ENCODE data around the gene SKP1.

Gene SKP1

DNA sequence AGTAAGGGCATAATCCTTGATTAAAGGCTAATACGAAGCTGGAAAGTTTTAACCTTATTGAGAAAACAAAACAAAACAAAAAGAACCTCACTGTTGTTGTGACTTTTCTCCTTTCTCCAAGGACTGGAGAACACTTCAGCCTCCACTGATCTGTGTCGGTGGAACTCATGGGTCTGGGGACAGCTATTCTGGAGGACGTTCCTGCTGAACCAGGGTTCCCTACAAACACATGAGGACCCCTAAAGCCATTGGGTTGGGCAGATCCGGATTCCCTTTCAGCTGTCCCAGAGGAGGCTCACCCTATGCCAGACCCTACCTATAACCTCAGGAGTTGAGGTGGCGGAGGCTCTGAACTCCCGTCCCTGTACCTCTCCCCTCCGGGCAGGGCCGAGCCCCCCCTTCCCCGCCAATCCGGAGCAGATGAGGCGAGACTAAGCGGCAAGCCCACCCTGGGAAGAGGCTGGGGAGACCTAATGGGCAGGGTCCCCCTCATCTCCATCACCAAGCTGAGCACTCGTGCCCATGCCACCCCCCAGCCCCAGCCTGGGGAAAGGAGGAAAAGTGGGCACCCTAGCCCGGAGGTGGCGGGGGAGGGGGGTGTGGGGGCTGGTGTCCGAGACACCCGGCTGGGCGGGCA lies 63.9 kb downstream of the SKP1 start:
- Histone ChIP-seq H2AK5ac (ENCODE audit: low read depth, low read length) (peak overlapping the region; percentile 48), H3K36me3 (replicated peaks in 1 of 2; ENCODE audit: control insufficient read depth in 2 of 2, insufficient read depth in 2 of 2, low read length in 2 of 2) (no peaks in the 10 kb centered on the region)

DNA sequence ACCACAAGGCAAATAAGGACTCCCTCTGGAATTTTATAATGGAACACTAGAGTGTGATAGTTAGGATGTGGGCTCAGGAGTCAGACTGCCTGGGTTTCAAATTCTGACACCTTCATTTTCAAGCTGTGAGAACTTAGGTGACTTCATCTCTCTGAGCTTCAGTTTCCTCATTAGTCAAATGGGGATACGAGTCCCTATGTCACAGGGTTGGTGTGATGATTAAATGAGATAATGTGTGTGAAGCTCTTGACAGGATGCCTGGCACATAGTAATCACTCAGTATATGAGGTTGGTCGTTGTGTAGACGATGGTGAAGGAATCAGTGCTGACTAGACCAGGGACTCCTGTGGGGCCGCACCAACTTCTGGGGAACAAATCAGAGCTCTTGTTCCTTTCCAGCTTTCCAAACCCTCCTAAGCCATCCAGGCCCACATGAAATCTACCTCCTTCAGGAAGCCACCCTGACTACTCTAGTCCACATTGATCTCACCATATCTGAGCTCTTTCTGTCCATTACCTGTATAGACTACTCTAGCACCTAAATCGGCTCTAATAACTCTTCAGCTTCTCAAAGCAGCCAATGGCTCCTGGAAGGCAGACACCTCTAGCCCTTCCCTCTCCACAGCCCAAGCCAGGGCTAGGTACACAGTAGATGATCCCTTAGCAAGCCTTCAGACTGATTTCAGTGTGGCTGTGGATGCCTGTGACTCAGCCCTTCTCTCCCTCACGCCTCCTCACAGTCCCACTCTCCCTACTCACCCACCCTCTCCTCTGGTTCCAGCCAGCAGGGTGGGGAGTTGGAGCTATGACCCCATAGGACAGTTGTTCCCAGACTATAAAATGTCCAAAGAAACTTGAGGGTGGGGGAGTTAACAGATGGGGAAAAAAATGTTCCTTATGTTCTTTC lies 64.8 kb downstream of the SKP1 start:
- Histone ChIP-seq H3K23ac (ENCODE audit: low read depth, low read length, poor library complexity) (no peak overlapping the region), H2AK5ac (ENCODE audit: low read depth, low read length) (no peak overlapping the region), H3K4me3 (ENCODE audit: low read length in 2 of 2) (peak overlapping the region in 1 of 2 donors; percentile 10), H3K9me3 (replicated peaks in 1 of 2; ENCODE audit: control insufficient read depth in 2 of 2, insufficient read depth in 1 of 2, low read depth in 1 of 2, low read length in 2 of 2) (no peaks in the 10 kb centered on the region), H3K14ac (ENCODE audit: low read length) (no peak overlapping the region), H3K79me1 (ENCODE audit: low read depth, low read length) (no peaks in the 10 kb centered on the region), H2BK5ac (ENCODE audit: low read length) (no peak overlapping the region), H3K9ac (ENCODE audit: low read depth, low read length, poor library complexity) (no peak overlapping the region), H2BK15ac (ENCODE audit: low read length) (no peak overlapping the region), H2BK12ac (ENCODE audit: low read length) (no peak overlapping the region), H4K91ac (ENCODE audit: low read depth, low read length, poor library complexity) (no peak overlapping the region), H3K27ac (replicated peaks; ENCODE audit: low read length) (no peak overlapping the region), H2BK120ac (ENCODE audit: low read depth, low read length) (no peak overlapping the region), H4K8ac (ENCODE audit: low read depth, low read length) (no peak overlapping the region), H3K4me2 (ENCODE audit: insufficient read depth, low read length, poor library complexity, severe bottlenecking) (no peak overlapping the region), H3K18ac (ENCODE audit: low read length) (no peak overlapping the region), H3K27me3 (ENCODE audit: control insufficient read depth in 3 of 3, insufficient read depth in 3 of 3, low read depth in 1 of 3, low read length in 3 of 3) (peaks cover 6 to 47% (median 36%) of the 10 kb centered on the region in 3 experiments), H2AFZ (ENCODE audit: low read length) (no peak overlapping the region), H3K36me3 (replicated peaks in 1 of 2; ENCODE audit: control insufficient read depth in 2 of 2, insufficient read depth in 2 of 2, low read length in 2 of 2) (no peaks in the 10 kb centered on the region), H3K4ac (ENCODE audit: low read length) (no peak overlapping the region), H3K4me1 (ENCODE audit: control insufficient read depth in 2 of 2, insufficient read depth in 1 of 2, low read depth in 1 of 2, low read length in 2 of 2) (peaks cover 14 to 15% of the 10 kb centered on the region in 2 donors)
- WGBS, 2 donors (ENCODE audit: extremely low coverage in 2 of 2, insufficient read length in 2 of 2, insufficient replicate concordance in 1 of 2): no CpG with 5 or more reads among the region's 6 CpGs
- DNase-seq (ENCODE audit: low spot score): no peak

More for the DNA sequence above, 63.9 kb downstream of the SKP1 start:
- no peak overlapping the region for H3K4ac ChIP-seq (ENCODE audit: low read length)
- no peak overlapping the region for H3K27ac ChIP-seq (replicated peaks; ENCODE audit: low read length)
- H3K4me1 ChIP-seq (ENCODE audit: control insufficient read depth in 2 of 2, insufficient read depth in 1 of 2, low read depth in 1 of 2, low read length in 2 of 2): peaks cover 14 to 15% of the 10 kb centered on the region in 2 donors
- H3K18ac ChIP-seq (ENCODE audit: low read length): no peak overlapping the region
- H2BK5ac ChIP-seq (ENCODE audit: low read length): no peak overlapping the region
- no peak overlapping the region for H3K9ac ChIP-seq (ENCODE audit: low read depth, low read length, poor library complexity)
- no peak for DNase-seq (ENCODE audit: low spot score)
- peak overlapping the region in 1 of 2 donors; percentile 14 for H3K4me3 ChIP-seq (ENCODE audit: low read length in 2 of 2)
- H4K8ac ChIP-seq (ENCODE audit: low read depth, low read length): no peak overlapping the region
- H3K79me1 ChIP-seq (ENCODE audit: low read depth, low read length): no peaks in the 10 kb centered on the region
- H2BK15ac ChIP-seq (ENCODE audit: low read length): no peak overlapping the region
- H3K9me3 ChIP-seq (replicated peaks in 1 of 2; ENCODE audit: control insufficient read depth in 2 of 2, insufficient read depth in 1 of 2, low read depth in 1 of 2, low read length in 2 of 2): no peaks in the 10 kb centered on the region
- no peak overlapping the region for H2BK12ac ChIP-seq (ENCODE audit: low read length)
- H3K14ac ChIP-seq (ENCODE audit: low read length): no peak overlapping the region
- no peak overlapping the region for H2AFZ ChIP-seq (ENCODE audit: low read length)
- peaks cover 6 to 47% (median 38%) of the 10 kb centered on the region in 3 experiments for H3K27me3 ChIP-seq (ENCODE audit: control insufficient read depth in 3 of 3, insufficient read depth in 3 of 3, low read depth in 1 of 3, low read length in 3 of 3)
- no peak overlapping the region for H4K91ac ChIP-seq (ENCODE audit: low read depth, low read length, poor library complexity)
- no peak overlapping the region for H3K23ac ChIP-seq (ENCODE audit: low read depth, low read length, poor library complexity)
- H2BK120ac ChIP-seq (ENCODE audit: low read depth, low read length): no peak overlapping the region
- H3K4me2 ChIP-seq (ENCODE audit: insufficient read depth, low read length, poor library complexity, severe bottlenecking): no peak overlapping the region
- no CpG with 5 or more reads among the region's 18 CpGs for WGBS, 2 donors (ENCODE audit: extremely low coverage in 2 of 2, insufficient read length in 2 of 2, insufficient replicate concordance in 1 of 2)

DNA sequence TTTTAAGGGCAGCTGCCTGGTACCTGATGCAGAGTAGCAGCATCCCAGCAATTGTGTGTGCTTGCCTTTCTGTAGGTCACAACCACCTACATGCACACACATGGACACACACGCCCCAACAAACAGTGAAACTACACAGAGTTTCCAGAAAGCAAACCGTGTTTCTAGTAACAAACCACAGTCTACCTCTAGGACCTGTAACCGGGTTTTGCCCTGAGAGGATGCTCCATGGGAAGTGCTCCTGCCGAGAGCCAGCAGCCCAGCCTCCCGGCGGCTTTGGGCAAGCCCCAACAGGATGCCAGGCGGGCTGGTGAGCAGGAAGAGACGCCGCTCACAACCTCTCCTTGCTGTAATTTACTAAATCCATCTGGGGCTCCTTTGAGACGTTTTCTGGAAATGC lies 66.4 kb downstream of the SKP1 start:
- Histone ChIP-seq H3K23ac (ENCODE audit: low read depth, low read length, poor library complexity) (no peak overlapping the region), H3K79me1 (ENCODE audit: low read depth, low read length) (no peaks in the 10 kb centered on the region), H2BK15ac (ENCODE audit: low read length) (no peak overlapping the region), H4K8ac (ENCODE audit: low read depth, low read length) (no peak overlapping the region), H3K4me1 (ENCODE audit: control insufficient read depth in 2 of 2, insufficient read depth in 1 of 2, low read depth in 1 of 2, low read length in 2 of 2) (peaks cover 10 to 15% of the 10 kb centered on the region in 2 donors), H3K4ac (ENCODE audit: low read length) (no peak overlapping the region), H2BK12ac (ENCODE audit: low read length) (no peak overlapping the region), H2BK5ac (ENCODE audit: low read length) (no peak overlapping the region), H2BK120ac (ENCODE audit: low read depth, low read length) (no peak overlapping the region), H3K4me3 (ENCODE audit: low read length in 2 of 2) (no peak overlapping the region), H2AFZ (ENCODE audit: low read length) (peak overlapping the region; percentile 43), H3K36me3 (replicated peaks in 1 of 2; ENCODE audit: control insufficient read depth in 2 of 2, insufficient read depth in 2 of 2, low read length in 2 of 2) (no peaks in the 10 kb centered on the region), H3K9ac (ENCODE audit: low read depth, low read length, poor library complexity) (no peak overlapping the region), H3K9me3 (replicated peaks in 1 of 2; ENCODE audit: control insufficient read depth in 2 of 2, insufficient read depth in 1 of 2, low read depth in 1 of 2, low read length in 2 of 2) (no peaks in the 10 kb centered on the region), H4K91ac (ENCODE audit: low read depth, low read length, poor library complexity) (no peak overlapping the region), H3K27me3 (ENCODE audit: control insufficient read depth in 3 of 3, insufficient read depth in 3 of 3, low read depth in 1 of 3, low read length in 3 of 3) (peaks cover 6 to 49% (median 28%) of the 10 kb centered on the region in 3 experiments), H3K18ac (ENCODE audit: low read length) (no peak overlapping the region), H2AK5ac (ENCODE audit: low read depth, low read length) (no peak overlapping the region), H3K4me2 (ENCODE audit: insufficient read depth, low read length, poor library complexity, severe bottlenecking) (no peak overlapping the region), H3K14ac (ENCODE audit: low read length) (no peak overlapping the region), H3K27ac (replicated peaks; ENCODE audit: low read length) (no peak overlapping the region)
- no CpG with 5 or more reads among the region's 10 CpGs for WGBS, 2 donors (ENCODE audit: extremely low coverage in 2 of 2, insufficient read length in 2 of 2, insufficient replicate concordance in 1 of 2)
- DNase-seq (ENCODE audit: low spot score): no peak

DNA sequence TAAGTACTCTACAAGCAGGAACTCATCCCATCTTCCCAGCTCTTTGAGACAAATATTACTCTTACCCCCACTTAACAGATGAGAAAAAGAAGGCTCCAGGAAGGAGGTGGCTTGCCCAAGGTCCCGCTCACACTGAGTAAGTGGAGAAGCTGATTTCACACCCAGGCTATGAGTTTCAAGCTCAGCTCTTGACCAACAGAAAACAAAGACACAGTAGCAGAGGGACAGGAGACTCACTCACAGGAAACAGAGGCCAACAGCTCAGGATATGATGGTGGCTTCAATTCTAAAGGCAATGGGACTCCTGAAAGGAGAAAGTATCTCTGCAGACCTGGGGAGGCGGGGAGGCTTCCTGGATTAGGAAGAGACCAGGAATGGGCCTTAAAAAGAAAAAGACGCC lies 69.0 kb downstream of the SKP1 start:
- no peak overlapping the region for H3K9ac ChIP-seq (ENCODE audit: low read depth, low read length, poor library complexity)
- no peaks in the 10 kb centered on the region for H3K9me3 ChIP-seq (replicated peaks in 1 of 2; ENCODE audit: control insufficient read depth in 2 of 2, insufficient read depth in 1 of 2, low read depth in 1 of 2, low read length in 2 of 2)
- H2BK120ac ChIP-seq (ENCODE audit: low read depth, low read length): no peak overlapping the region
- no peaks in the 10 kb centered on the region for H3K79me1 ChIP-seq (ENCODE audit: low read depth, low read length)
- H2BK5ac ChIP-seq (ENCODE audit: low read length): no peak overlapping the region
- no peak overlapping the region for H3K18ac ChIP-seq (ENCODE audit: low read length)
- H3K4ac ChIP-seq (ENCODE audit: low read length): no peak overlapping the region
- no peak overlapping the region for H2BK12ac ChIP-seq (ENCODE audit: low read length)
- no CpG with 5 or more reads among the region's 3 CpGs for WGBS, 2 donors (ENCODE audit: extremely low coverage in 2 of 2, insufficient read length in 2 of 2, insufficient replicate concordance in 1 of 2)
- no peaks in the 10 kb centered on the region for H3K36me3 ChIP-seq (replicated peaks in 1 of 2; ENCODE audit: control insufficient read depth in 2 of 2, insufficient read depth in 2 of 2, low read length in 2 of 2)
- H3K4me2 ChIP-seq (ENCODE audit: insufficient read depth, low read length, poor library complexity, severe bottlenecking): no peak overlapping the region
- H2BK15ac ChIP-seq (ENCODE audit: low read length): no peak overlapping the region
- no peak overlapping the region for H3K4me3 ChIP-seq (ENCODE audit: low read length in 2 of 2)
- H2AFZ ChIP-seq (ENCODE audit: low read length): no peak overlapping the region
- peaks cover 5 to 13% of the 10 kb centered on the region in 2 donors for H3K4me1 ChIP-seq (ENCODE audit: control insufficient read depth in 2 of 2, insufficient read depth in 1 of 2, low read depth in 1 of 2, low read length in 2 of 2)
- no peak overlapping the region for H4K8ac ChIP-seq (ENCODE audit: low read depth, low read length)
- no peak overlapping the region for H3K14ac ChIP-seq (ENCODE audit: low read length)
- no peak overlapping the region for H3K27ac ChIP-seq (replicated peaks; ENCODE audit: low read length)
- peaks cover 0 to 45% (median 13%) of the 10 kb centered on the region in 3 experiments for H3K27me3 ChIP-seq (ENCODE audit: control insufficient read depth in 3 of 3, insufficient read depth in 3 of 3, low read depth in 1 of 3, low read length in 3 of 3)
- H4K91ac ChIP-seq (ENCODE audit: low read depth, low read length, poor library complexity): no peak overlapping the region
- no peak for DNase-seq (ENCODE audit: low spot score)
- H3K23ac ChIP-seq (ENCODE audit: low read depth, low read length, poor library complexity): no peak overlapping the region
- no peak overlapping the region for H2AK5ac ChIP-seq (ENCODE audit: low read depth, low read length)
